ENCODE results near the gene ACO1.

ACO1 gene

GRCh38 chr9:32424616-32425015 lies 40.2 kb downstream of the ACO1 start:
- DNase-seq: no peak

- no peak for DNase-seq
These were observed 42.0 kb downstream of the ACO1 start for GRCh38 chr9:32426278-32426939.

- DNase-seq: no peak
These were observed 42.8 kb downstream of the ACO1 start for GRCh38 chr9:32427111-32427873.

- DNase-seq: no peak
These were observed 46.3 kb downstream of the ACO1 start for GRCh38 chr9:32430720-32431119.

DNA sequence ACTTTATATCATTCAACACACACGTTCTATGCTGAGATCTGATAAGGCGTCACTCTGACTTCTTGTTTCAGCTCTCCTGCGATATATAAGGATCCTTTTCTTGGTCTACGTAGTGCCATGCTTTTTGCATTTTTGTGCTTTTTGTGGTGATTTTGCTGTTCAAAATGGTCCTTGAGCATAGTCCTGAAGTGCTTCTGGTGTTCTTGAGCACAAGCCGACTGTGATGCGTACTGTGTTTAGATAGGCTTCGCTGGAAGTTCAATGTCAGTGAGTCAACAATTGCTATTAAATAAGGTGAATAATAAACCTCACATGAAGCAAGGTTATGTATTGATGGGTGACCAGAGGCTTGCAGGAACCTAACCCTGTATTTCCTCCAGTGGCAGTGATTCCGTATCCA lies 46.8 kb downstream of the ACO1 start:
- DNase-seq: no peak

DNA sequence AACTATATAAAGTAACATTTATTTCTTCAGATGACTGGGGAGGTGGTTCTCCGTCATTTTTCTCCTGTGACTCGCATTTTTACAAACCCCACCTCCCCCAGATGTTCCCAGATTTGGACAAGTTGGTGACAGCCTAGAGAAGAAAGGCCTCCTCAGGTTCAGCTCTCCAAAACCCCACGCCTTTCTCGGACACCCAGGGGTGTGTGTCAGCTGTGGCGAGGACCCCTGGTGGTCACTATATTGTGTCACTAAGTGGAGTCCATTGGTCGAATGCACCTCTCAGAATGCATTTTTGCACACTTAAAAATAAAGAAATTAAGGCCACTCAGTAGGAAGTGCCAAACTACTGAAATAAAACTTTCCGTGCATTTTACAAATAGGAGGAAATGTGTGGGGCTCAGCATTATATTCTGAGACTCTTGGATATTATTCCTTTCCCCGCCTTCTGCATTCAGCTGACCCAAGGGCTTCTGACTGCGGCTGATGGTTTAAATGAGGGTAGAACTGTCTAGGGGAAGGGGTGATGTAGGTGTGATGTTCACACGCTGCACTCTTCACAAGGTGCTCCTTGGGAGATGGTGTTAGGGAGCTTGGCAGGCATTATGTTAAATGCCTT lies 47.6 kb downstream of the ACO1 start:
- DNase-seq: no peak

DNA sequence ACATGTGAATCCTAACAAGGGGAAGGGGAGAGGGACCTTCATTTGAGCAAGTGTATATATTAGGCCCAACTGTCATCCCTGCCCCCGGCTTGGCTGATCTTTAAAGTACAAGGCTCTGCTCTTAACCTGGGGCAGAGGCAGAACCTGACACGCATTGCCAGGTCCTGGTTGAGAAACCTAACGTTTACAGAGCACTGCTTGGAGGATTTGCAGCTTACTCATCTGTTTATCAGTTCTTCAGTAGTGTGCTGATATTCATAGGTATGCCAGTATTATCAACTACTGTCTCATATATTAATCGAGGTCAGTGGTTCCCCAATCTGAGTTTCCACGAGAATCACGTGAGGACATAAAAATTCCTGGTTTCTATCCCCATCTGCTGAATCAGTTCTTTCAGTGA lies 50.4 kb downstream of the ACO1 start:
- no peak for DNase-seq

GRCh38 chr9:32441678-32442077 lies 57.2 kb downstream of the ACO1 start:
- no peak for DNase-seq

- DNase-seq: no peak
These were observed 58.0 kb downstream of the ACO1 start for GRCh38 chr9:32442433-32442832.

DNA sequence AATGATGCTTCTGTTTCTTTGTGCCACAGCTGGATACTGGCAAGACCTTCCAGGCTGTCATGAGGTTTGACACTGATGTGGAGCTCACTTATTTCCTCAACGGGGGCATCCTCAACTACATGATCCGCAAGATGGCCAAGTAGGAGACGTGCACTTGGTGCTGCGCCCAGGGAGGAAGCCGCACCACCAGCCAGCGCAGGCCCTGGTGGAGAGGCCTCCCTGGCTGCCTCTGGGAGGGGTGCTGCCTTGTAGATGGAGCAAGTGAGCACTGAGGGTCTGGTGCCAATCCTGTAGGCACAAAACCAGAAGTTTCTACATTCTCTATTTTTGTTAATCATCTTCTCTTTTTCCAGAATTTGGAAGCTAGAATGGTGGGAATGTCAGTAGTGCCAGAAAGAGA lies 65.5 kb downstream of the ACO1 start:
- DNase-seq: no peak

- no peak for DNase-seq
These were observed 69.8 kb downstream of the ACO1 start for GRCh38 chr9:32454280-32454679.

DNA sequence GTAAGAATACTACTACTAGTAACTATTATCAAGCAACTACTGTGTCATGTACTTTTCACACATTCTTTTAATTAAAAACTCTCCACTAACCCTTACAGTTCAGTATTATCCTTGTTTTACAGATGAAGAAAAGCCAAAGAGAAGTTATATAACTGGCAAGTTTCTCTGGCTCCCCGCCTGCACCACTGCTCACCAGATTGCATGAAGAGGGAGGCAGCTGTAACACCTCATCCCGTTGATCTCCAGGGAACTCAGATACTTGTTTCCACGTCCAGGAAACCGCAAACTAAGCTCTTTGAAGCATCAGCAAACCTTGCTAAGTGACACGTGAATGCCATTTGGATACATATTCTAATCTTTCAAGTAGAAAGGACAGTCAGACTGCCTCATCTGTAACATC lies 71.3 kb downstream of the ACO1 start:
- no peak for DNase-seq

DNA sequence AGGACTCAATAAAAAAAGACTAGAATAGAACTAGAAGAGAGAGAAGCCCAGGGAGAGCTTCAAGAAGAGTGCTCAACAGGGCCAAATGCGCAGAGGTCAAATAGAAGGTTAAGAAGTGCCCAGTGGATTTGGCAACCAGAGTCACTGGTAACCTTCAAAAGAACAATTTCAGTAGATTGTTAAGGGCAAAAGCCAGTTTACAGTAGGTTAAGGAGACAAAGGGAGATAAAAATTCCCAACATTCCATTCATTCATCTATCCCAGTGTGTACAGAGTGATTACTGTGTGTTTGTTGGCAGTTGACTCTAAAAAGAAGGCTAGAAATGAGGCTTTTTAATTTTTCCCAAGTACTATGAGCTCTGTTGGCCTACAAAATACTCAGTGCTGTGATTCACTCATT lies 72.1 kb downstream of the ACO1 start:
- DNase-seq: no peak

DNA sequence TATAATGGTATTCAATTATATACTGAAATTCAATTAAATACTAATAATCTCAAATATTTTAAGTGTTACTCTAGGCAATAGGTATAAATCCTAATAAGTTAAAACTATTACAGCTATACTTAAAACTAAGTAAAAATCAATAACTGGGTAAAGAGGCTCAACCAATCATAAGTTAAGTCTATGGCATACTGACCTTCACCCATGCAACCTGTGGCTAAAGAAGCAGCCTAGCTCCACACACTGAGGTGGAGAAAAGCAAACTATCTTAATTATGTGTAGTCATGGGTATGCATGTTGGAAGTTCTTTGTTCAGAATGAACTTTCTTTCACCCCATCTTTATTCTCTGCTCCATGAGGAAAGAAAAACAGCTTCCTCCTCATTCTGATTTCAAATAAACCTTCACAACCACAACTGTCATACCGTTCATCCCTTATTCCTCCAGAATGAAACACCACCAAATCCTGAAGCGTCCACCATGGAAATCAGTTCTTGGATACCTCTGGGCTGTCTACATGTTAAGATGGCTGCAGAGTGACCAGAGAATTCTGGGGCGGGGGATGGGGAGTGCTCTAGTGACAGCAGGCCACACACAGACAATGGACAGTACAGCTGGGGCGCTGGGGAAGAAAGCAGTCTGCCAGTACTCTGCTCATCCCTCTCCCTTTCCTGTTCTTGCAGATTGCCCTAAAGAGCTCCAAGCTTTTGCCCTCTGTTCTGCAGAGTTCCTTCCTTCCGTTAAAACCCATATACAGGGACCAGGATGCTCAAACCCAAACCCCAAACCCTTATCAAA lies 79.3 kb downstream of the ACO1 start:
- DNase-seq: no peak

GRCh38 chr9:32468740-32469139 lies 84.3 kb downstream of the ACO1 start:
- DNase-seq: no peak

- no peak for DNase-seq
These were observed 87.9 kb downstream of the ACO1 start for GRCh38 chr9:32472344-32472743.

DNA sequence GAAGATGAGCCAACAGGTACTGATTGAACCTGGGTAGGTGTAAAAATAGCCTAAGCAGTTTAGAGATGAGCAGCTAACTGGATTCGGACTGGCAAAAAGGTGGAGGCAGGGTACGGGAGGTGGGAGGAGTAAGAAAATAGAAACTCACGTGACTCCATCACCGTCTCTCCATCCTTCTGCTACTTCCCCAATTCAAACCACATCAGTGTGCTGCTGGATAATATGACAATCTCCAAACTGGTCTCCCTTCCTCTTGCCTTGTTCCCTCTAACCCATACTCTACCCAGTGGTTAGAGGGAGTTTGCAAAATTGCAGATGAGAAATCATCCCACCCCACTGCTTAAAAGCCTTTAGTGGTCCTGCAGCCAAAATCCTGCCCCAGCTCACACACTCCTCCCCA lies 98.9 kb downstream of the ACO1 start:
- no peak for DNase-seq

DNA sequence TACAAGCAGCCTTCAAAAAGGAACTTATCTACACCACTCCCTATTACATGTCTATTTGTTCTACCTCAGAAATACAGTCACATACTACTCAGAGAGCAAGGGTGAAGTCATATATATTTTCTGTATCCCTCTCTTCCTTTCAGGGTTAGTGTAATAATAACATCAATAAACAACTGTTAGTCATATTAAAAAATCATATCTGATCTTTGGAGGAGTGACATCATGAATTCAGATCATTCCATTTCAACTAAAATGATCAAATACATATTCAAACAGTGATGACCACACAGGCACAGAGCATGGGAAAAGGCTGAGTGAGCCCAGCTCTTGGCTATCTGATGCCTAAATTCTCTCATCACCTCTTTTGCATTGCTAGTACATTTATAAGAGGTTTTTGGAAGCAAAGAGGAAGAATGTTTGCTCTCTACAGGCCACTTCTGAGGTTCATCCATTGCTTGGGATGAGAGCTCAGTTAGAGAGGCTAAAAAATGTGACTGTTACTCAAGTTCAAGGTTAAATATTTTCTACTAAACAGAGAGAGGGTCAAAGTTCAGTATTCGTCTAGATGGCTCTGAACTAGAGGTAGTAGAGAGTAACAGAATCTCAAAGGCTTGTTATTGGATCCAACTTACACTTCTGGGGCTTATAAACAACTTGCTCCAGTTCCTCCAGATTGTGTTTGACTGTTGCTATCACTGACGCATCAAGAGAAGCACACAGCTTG lies 102.6 kb downstream of the ACO1 start:
- no peak for DNase-seq

DNA sequence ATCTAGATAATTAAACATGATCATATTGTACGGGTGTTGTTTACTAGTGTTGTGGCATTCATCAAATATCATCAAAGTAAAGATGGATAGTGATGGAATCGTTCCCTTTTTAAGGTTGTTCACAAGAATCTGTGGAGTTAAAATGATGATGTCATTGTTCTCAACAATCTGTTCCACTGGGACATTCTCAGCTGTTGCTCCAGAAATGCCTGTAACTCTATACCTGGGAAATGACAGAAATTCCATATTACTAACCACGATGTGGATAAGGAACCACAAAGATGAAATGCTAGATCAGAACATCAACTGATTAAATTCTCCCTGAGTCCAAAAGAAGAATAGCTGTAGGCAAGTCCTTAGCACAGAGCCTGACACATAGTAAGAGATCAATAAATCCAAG lies 103.5 kb downstream of the ACO1 start:
- DNase-seq: no peak

DNA sequence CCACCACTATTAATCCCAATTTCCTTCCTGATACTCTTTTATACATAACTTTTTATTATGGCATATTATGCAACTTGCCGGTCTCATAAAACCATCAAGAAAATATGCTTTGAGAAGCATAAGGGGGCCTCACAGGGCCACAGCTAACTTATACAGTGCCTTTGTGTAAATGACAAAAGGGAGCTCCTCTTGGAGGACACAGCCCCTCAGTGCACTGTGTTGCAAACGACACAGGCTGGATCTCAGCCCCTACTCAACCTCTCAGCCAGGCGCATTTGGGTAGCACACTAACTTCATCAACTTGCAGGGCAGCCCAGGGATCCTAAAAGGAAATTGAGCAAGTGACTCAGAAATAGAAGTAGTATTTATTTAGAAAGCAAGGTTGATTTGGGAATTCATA lies 106.2 kb downstream of the ACO1 start:
- no peak for DNase-seq

GRCh38 chr9:32497921-32498320 lies 113.5 kb downstream of the ACO1 start:
- DNase-seq: no peak

- DNase-seq: no peak
These were observed 116.3 kb downstream of the ACO1 start for GRCh38 chr9:32500768-32501167.

DNA sequence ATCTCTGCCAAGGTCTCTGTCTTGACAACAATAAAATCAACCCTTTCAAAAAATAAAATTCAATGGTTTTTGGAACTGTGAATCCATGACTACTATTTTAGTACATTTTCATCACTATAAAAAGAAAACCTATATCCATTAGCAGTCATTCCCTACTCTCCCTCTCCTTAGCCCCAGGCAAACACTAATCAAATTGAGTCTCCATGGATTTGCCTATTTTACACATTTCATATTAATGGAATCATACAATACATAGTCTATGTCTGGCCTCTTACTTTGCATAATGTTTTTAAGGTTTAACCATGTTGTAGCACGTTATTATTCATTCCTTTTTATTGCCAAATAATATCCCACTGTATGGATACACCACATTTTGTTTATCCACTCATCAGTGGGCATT lies 117.4 kb downstream of the ACO1 start:
- DNase-seq: no peak

Data from NCI-H1694 treated with DMSO at 0.1 percent for 48 hours (cell line).